Epithelial cell of proximal tubule (primary cell): Measurements from ENCODE around the gene MYO18B. TPM values are rescaled to one million over a fixed set of nuclear protein-coding genes. Genes with fewer than 3 reads are reported as not detected.
"Not testable (repeated sequence)": the region's sequence is repeated elsewhere in the genome, so short reads cannot be mapped to it uniquely, and the experiment has no call there.

Experiments used
- DNase-seq: peaks from one replicate; pipeline ENCODE4 v3.0.0-alpha.2; 2011; ENCODE audit warnings: low read depth
- H3K4me3 ChIP-seq: 2 replicates; pipeline ENCODE4 v1.5.1; 2011; ENCODE audit warnings: low read depth, mild to moderate bottlenecking, low read length
- total RNA-seq: library from RNA; depleted of rRNA; stranded (reverse); fragments of >200 nt; gene quantifications from 2 replicates; pipeline ENCODE4 v1.2.3, GENCODE V29; 2015
- TF ChIP-seq, protein P1 (sequence below): conservative IDR thresholded peaks from 2 replicates; pipeline ENCODE4 v1.5.1; 2012; ENCODE audit warnings: low read depth, mild to moderate bottlenecking, low read length

MYO18B gene
- total RNA-seq, 1 donor from 2014 or later, result not detected

DNA sequence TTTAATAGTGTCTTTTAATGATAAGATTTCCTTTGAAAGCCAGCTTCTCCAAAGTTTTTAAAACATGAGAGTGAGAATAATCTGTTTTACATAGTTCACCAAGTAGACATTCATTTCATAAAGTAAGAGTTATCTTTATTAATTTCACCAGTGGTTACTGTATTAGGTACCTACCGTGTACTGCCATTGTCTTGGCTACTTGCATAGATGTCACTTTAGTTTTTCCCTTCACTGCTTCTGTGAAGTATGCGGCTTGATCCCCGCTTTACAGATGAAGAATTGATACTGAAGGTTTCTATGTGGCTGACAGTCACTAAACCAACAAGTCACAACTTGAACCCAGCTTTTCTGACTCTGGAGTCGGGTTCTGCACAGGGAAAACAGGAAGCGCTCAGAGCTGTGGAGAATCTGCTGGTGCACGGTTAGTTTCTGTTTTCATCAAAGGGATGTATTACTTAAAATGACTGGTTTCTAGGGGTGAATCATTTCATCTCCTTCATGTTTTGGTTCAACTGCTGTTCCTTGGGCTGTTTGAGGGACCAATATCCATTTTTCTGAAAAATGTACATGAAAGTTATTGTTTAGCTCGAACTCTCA, 39.3 kb upstream of the MYO18B start:
- TF ChIP-seq, protein P1, sequence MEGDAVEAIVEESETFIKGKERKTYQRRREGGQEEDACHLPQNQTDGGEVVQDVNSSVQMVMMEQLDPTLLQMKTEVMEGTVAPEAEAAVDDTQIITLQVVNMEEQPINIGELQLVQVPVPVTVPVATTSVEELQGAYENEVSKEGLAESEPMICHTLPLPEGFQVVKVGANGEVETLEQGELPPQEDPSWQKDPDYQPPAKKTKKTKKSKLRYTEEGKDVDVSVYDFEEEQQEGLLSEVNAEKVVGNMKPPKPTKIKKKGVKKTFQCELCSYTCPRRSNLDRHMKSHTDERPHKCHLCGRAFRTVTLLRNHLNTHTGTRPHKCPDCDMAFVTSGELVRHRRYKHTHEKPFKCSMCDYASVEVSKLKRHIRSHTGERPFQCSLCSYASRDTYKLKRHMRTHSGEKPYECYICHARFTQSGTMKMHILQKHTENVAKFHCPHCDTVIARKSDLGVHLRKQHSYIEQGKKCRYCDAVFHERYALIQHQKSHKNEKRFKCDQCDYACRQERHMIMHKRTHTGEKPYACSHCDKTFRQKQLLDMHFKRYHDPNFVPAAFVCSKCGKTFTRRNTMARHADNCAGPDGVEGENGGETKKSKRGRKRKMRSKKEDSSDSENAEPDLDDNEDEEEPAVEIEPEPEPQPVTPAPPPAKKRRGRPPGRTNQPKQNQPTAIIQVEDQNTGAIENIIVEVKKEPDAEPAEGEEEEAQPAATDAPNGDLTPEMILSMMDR, result no peak
- no peak for DNase-seq
- H3K4me3 ChIP-seq, result no peak overlapping the region

DNA sequence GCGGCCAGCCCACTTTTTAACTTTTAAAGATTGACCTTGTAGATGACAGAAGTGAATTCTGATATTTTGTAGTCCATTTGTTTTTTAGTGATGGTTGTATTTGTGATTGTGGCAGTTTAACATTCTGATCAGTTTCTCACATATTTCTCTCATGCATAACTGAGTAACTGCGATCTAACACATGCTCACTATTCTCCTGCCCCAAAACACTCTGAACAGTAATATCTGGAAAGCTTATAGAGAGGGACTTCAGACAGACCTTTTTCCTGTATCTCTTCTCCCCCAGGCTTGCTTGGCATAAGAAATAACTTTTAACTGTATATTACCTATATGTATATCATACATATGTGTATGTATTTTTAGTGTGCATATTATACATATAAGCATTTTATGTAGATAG, 37.3 kb upstream of the MYO18B start:
- H3K4me3 ChIP-seq, result no peak overlapping the region
- TF ChIP-seq, protein P1, result no peak
- no peak for DNase-seq

DNA sequence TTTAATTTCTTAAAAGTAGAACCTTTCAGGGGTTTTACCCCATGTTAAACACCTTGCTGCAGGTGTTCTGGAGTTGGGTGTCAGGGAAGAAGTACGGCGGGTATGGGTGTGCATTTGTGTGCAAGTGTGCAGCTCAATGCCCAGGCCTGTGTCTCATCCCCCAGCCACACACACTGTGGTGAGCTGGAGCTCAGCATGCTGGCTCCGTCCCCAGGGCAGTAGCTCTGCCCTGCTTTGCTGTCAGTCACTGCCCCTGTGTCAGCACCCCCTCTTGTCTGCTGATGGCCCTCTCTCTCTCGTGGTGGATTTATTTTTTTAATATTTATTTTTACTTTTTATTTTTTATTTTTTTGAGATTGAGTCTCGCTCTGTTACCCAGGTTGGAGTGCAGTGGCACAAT, 35.8 kb upstream of the MYO18B start:
- DNase-seq, result no peak
- TF ChIP-seq, protein P1, result no peak
- no peak overlapping the region for H3K4me3 ChIP-seq

DNA sequence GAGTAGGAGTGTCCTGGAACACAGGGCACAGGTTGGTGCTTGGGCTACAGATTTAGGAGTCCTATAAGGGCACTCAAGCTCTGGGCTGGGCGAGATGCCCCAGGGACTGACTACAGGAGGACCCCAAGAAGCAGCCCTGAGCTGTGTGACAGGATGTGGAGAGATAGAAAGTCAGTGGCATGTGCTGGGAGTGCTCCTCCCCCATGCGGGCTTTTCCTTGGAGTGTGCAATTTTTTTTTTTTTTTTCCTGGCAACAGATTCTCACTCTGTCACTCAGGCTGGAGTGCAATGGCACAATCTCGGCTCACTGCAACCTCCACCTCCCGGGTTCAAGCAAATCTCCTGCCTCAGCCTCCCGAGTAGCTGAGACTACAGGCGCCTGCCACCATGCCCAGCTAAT, 33.6 kb upstream of the MYO18B start:
- DNase-seq, H3K4me3 ChIP-seq: not testable (repeated sequence)

DNA sequence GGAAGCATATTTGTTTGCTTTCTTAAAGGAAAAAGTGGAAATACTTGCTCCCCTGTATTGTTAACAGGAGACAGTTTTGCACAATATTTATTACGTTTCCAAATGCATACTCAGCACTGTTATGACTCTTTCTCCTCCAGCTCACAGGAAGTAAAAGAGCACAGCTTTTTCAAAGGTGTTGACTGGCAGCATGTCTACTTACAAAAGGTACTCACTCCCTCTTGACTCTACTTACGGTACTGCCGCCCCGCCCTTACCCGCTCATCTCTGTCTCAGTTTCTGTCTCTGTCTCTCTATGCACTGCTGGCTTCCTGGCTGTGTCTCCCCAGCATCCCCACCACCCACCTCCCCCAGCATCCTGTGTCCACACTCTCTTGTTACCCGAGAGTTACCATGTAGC, 32.2 kb upstream of the MYO18B start:
- TF ChIP-seq, protein P1, result no peak

DNA sequence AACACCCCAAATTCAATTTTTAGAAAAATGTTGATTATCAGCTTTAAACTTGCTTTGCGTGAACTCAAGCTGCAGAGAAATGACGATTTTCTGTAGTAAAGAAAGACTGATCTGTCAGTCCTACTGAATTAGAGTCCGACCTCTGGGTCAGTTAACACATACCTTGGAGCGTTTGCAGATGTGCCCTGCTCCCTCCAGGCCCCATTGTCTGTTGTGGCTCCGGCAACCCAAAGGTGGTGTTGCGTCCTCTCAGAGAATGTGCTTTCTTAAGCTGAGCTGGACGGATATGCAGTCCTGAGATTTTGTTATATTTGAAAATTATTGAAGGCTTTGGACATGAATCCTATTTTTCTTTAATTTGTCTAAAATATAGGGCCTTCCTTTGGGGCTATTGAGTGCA, 31.5 kb upstream of the MYO18B start:
- no peak for DNase-seq
- TF ChIP-seq, protein P1, result no peak
- H3K4me3 ChIP-seq, result no peak overlapping the region

More for the DNA sequence above, 32.2 kb upstream of the MYO18B start:
- no peak for DNase-seq
- H3K4me3 ChIP-seq, result no peak overlapping the region

DNA sequence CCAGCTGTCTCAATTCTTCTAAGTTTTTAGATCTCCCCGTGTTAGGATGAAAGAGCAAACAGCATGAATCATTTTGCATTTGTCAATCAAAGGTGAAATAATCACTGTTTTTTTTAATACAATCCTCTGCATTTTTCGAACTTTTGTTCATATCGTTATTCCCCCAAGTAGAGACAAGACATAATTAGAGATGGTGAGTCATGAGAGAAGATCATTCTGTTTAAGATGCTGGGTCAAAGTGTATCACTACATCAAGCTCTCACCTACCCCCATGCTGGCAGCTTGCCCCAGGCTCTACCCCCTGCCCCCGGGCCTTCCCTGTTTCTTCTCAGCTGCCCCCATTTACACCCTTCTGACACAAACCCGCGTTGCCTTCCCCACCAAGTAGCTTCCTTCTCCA, 30.5 kb upstream of the MYO18B start:
- TF ChIP-seq, protein P1, result no peak
- no peak for DNase-seq
- no peak overlapping the region for H3K4me3 ChIP-seq
